Measurements from ENCODE around the gene CACNA1B. TPM values are rescaled to one million over a fixed set of nuclear protein-coding genes. Genes with fewer than 3 reads are reported as not detected.

The CACNA1B gene
- total and polyA plus RNA-seq, 9 of the 15 experiments (the other 6 are each of a cell fraction or from before 2014, with no cell fraction given), result 0.01 to 0.04 TPM; not detected in 7

- no peak for TF ChIP-seq PHTF2 (CRISPR knock-in tag; IDR thresholded peaks at IDR 0.05)
- TF ChIP-seq ZNF146 (CRISPR knock-in tag; IDR thresholded peaks at IDR 0.05; ENCODE audit: unreplicated experiment), result no peak
- TF ChIP-seq MBD1 (CRISPR knock-in tag; IDR thresholded peaks at IDR 0.05), result no peak
- TF ChIP-seq BRF2 (IDR thresholded peaks at IDR 0.05; ENCODE audit: borderline replicate concordance, insufficient read depth, insufficient read length), result no peak
- TF ChIP-seq BCL6 (CRISPR knock-in tag; IDR thresholded peaks at IDR 0.05), result no peak
- TF ChIP-seq ZKSCAN1 (IDR thresholded peaks at IDR 0.05; ENCODE audit: low read depth, low read length), result no peak
- TF ChIP-seq, protein P1, sequence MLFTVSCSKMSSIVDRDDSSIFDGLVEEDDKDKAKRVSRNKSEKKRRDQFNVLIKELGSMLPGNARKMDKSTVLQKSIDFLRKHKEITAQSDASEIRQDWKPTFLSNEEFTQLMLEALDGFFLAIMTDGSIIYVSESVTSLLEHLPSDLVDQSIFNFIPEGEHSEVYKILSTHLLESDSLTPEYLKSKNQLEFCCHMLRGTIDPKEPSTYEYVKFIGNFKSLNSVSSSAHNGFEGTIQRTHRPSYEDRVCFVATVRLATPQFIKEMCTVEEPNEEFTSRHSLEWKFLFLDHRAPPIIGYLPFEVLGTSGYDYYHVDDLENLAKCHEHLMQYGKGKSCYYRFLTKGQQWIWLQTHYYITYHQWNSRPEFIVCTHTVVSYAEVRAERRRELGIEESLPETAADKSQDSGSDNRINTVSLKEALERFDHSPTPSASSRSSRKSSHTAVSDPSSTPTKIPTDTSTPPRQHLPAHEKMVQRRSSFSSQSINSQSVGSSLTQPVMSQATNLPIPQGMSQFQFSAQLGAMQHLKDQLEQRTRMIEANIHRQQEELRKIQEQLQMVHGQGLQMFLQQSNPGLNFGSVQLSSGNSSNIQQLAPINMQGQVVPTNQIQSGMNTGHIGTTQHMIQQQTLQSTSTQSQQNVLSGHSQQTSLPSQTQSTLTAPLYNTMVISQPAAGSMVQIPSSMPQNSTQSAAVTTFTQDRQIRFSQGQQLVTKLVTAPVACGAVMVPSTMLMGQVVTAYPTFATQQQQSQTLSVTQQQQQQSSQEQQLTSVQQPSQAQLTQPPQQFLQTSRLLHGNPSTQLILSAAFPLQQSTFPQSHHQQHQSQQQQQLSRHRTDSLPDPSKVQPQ (CRISPR knock-in tag; IDR thresholded peaks at IDR 0.05; ENCODE audit: borderline replicate concordance), result no peak
- TF ChIP-seq TBL1XR1 (IDR thresholded peaks at IDR 0.05; ENCODE audit: low read length in 2 of 2), result no peak
- TF ChIP-seq PML (IDR thresholded peaks at IDR 0.05; ENCODE audit: low read length), result no peak
- no peak for TF ChIP-seq STAT5B (CRISPR knock-in tag; IDR thresholded peaks at IDR 0.05)
- TF ChIP-seq ZNF408 (CRISPR knock-in tag; IDR thresholded peaks at IDR 0.05; ENCODE audit: low read depth), result no peak
- TF ChIP-seq ZBTB8A (IDR thresholded peaks at IDR 0.05; ENCODE audit: partially characterized antibody), result no peak
- TF ChIP-seq, protein P2, sequence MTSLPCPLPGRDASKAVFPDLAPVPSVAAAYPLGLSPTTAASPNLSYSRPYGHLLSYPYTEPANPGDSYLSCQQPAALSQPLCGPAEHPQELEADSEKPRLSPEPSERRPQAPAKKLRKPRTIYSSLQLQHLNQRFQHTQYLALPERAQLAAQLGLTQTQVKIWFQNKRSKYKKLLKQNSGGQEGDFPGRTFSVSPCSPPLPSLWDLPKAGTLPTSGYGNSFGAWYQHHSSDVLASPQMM (CRISPR knock-in tag; IDR thresholded peaks at IDR 0.05), result no peak
These were observed 183.3 kb downstream of the CACNA1B start (continued) for GRCh38 chr9:138060881-138061280.
